Glutamatergic neuron (in vitro differentiated cells): ENCODE data around the gene HEBP1. TPM values are rescaled to one million over a fixed set of nuclear protein-coding genes. Genes with fewer than 3 reads are reported as not detected.

Source experiments
- DNase-seq: peaks from one replicate; pipeline ENCODE4 v3.0.0; 2022
- H3K27ac Mint-ChIP-seq: one replicate; pipeline ENCODE4 v1.8.0; 2020; ENCODE audit warnings: mild to moderate bottlenecking, mixed read lengths, inconsistent platforms; ENCODE audit not compliant: unreplicated experiment
- H3K27me3 Mint-ChIP-seq: one replicate; pipeline ENCODE4 v1.8.0; 2020; ENCODE audit warnings: mild to moderate bottlenecking, moderate library complexity, mixed read lengths, inconsistent platforms; ENCODE audit not compliant: unreplicated experiment
- H3K36me3 Mint-ChIP-seq: one replicate; pipeline ENCODE4 v1.8.0; 2020; ENCODE audit warnings: mild to moderate bottlenecking, mixed read lengths, inconsistent platforms; ENCODE audit not compliant: unreplicated experiment
- H3K4me1 Mint-ChIP-seq: one replicate; pipeline ENCODE4 v1.8.0; 2020; ENCODE audit warnings: mild to moderate bottlenecking, low read depth, mixed read lengths, inconsistent platforms; ENCODE audit not compliant: unreplicated experiment
- H3K4me3 Mint-ChIP-seq: one replicate; pipeline ENCODE4 v1.8.0; 2020; ENCODE audit warnings: mild to moderate bottlenecking, mixed read lengths, inconsistent platforms; ENCODE audit not compliant: unreplicated experiment
- H3K9me3 Mint-ChIP-seq: one replicate; pipeline ENCODE4 v1.8.0; 2020; ENCODE audit warnings: mild to moderate bottlenecking, moderate library complexity, mixed read lengths, inconsistent platforms; ENCODE audit not compliant: unreplicated experiment
- CTCF ChIP-seq: fragments of 200-600 bp; sonication (generic); IDR thresholded peaks from one replicate; pipeline ENCODE4 v1.5.0; 2021; ENCODE audit not compliant: partially characterized antibody, unreplicated experiment
- total RNA-seq: library from RNA; stranded (reverse); fragmentation: NEBNext Ultra II Directional; extraction: Animal tissue kit (Norgen Biotek cat#: 25700); gene quantifications from one replicate; pipeline ENCODE4 v1.2.1, GENCODE V29; 2021; ENCODE audit not compliant: unreplicated experiment

HEBP1 gene
- total RNA-seq, 1 donor from 2014 or later: 3.0 TPM

DNA sequence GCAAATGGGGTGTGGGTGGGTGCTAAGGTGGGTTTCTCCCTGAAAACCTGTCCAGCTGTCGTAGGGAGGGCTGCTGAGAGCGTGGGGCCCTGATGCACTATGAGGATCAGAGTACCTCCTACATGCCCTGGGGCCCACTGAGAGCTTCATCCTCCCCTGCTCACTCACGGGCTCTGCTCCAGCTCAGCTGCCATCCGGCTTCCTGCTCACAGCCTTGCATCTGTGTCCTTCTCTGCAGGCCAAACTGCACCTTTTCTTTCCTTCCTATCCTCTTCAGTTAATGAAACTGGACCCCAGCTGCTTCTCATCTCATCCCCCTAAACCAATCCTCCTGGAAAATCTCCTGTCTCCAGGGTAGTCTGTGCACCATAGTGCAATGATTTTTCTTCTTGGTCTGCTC lies 25.9 kb downstream of the HEBP1 start:
- H3K4me1 Mint-ChIP-seq: no peaks in the 10 kb centered on the region
- no peak for DNase-seq
- H3K4me3 Mint-ChIP-seq: no peak overlapping the region
- H3K9me3 Mint-ChIP-seq: peaks cover 6% of the 10 kb centered on the region
- peaks cover 1% of the 10 kb centered on the region for H3K27me3 Mint-ChIP-seq
- peaks cover 16% of the 10 kb centered on the region for H3K36me3 Mint-ChIP-seq
- H3K27ac Mint-ChIP-seq: no peak overlapping the region
- no peak for TF ChIP-seq CTCF

DNA sequence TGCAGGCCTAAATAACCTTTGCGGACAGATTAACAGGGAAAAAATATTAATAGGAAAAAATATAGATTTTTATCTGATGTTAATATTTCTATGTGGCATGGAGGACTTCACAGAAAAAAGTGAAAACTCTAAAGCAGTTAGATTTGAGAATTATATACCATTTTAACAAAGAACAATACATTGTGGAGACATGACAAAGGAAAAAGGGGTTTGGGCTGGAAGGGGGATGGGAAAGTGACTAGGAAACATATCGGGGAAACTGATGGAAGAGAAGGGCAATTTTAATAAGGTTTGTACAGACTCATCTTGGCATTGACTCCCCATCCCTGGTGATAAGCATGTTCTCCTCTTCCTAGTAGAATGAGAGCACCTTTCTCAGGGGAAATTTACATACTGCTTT lies 27.0 kb downstream of the HEBP1 start:
- TF ChIP-seq CTCF: no peak
- Mint-ChIP-seq H3K4me1 (no peaks in the 10 kb centered on the region), H3K27me3 (peaks cover 1% of the 10 kb centered on the region), H3K4me3 (no peak overlapping the region), H3K9me3 (peaks cover 6% of the 10 kb centered on the region), H3K36me3 (peaks cover 16% of the 10 kb centered on the region), H3K27ac (no peak overlapping the region)
- DNase-seq: no peak

GRCh38 chr12:12965836-12966235 lies 34.2 kb downstream of the HEBP1 start:
- no peak overlapping the region for H3K27ac Mint-ChIP-seq
- H3K4me1 Mint-ChIP-seq: peaks cover 2% of the 10 kb centered on the region
- peaks cover under 1% of the 10 kb centered on the region for H3K27me3 Mint-ChIP-seq
- H3K9me3 Mint-ChIP-seq: peaks cover 2% of the 10 kb centered on the region
- DNase-seq: no peak
- no peak for TF ChIP-seq CTCF
- H3K36me3 Mint-ChIP-seq: peaks cover 7% of the 10 kb centered on the region
- H3K4me3 Mint-ChIP-seq: no peak overlapping the region

DNA sequence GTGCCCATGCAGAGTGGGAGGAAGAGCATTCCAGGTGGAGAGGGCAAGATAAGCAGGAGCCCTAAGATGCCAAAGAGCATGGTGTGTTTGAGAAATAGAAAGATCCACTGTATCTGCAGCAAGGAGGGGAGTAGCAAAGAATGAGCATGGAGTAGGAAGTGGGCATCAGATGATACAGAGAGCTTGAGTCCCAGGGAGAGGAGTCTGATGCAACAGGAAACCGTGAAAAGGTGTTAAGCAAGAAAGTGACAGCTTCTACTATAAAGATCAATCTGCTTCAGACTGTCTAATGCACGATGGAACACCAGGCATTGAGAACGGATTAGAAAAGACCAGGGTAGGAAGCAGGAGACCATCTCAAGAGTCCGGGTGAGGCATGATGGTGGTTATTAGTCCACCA lies 35.8 kb downstream of the HEBP1 start:
- H3K4me3 Mint-ChIP-seq: no peak overlapping the region
- peaks cover 4% of the 10 kb centered on the region for H3K9me3 Mint-ChIP-seq
- H3K4me1 Mint-ChIP-seq: peaks cover 6% of the 10 kb centered on the region
- H3K27me3 Mint-ChIP-seq: peaks cover 2% of the 10 kb centered on the region
- TF ChIP-seq CTCF: no peak
- no peak overlapping the region for H3K27ac Mint-ChIP-seq
- no peak for DNase-seq
- H3K36me3 Mint-ChIP-seq: peaks cover 7% of the 10 kb centered on the region

GRCh38 chr12:12960639-12961209 lies 39.3 kb downstream of the HEBP1 start:
- Mint-ChIP-seq H3K9me3 (peaks cover 6% of the 10 kb centered on the region), H3K27ac (peak overlapping the region; percentile 56), H3K36me3 (peaks cover 7% of the 10 kb centered on the region), H3K4me1 (peaks cover 11% of the 10 kb centered on the region), H3K27me3 (peaks cover 2% of the 10 kb centered on the region), H3K4me3 (no peak overlapping the region)
- no peak for TF ChIP-seq CTCF
- peak; percentile 33 for DNase-seq
